Caco-2 (cell line): ENCODE results near the gene NFRKB. TPM values are rescaled to one million over a fixed set of nuclear protein-coding genes. Genes with fewer than 3 reads are reported as not detected.

Source experiments
- BruUV-seq: library from RNA; stranded (reverse); fragments of 400-500 nt; replicated peaks from 2 replicates; lab custom pipeline; 2021; lab: Mats Ljungman, UMichigan
- CTCF ChIA-PET: fragments of 300-600 bp; sonication (Branson Sonifier 250); formaldehyde crosslinking; loops from one replicate; lab custom pipeline; 2022; ENCODE audit warnings: antibody characterized with exemption; lab: Charles Lee
- POLR2A ChIA-PET: fragments of 300-600 bp; sonication (Branson Sonifier 250); formaldehyde crosslinking; loops from one replicate; lab custom pipeline; 2022; ENCODE audit warnings: antibody characterized with exemption; lab: Charles Lee
- DNase-seq, 2 experiments: peaks; one replicate each; pipeline versions ENCODE4 v3.0.0 to v3.0.0-alpha.2; 2020 to 2022
- H3K27me3 ChIP-seq: replicated peaks from 2 replicates; pipeline ENCODE4 v1.6.0; 2011; ENCODE audit warnings: low read length; ENCODE audit not compliant: control insufficient read depth, insufficient read depth
- H3K36me3 ChIP-seq: 2 replicates; pipeline ENCODE4 v1.5.1; 2011; ENCODE audit warnings: low read length; ENCODE audit not compliant: control insufficient read depth, insufficient read depth
- H3K4me1 ChIP-seq: fragments of 250-450 bp; sonication (Bioruptor Pico); 2 replicates; pipeline ENCODE4 v1.5.1; 2020; ENCODE audit warnings: mild to moderate bottlenecking
- H3K4me3 ChIP-seq: 2 replicates; pipeline ENCODE4 v1.5.1; 2011; ENCODE audit warnings: low read depth, mild to moderate bottlenecking, control low read depth, low read length
- H3K9me3 ChIP-seq: fragments of 250-450 bp; sonication (Bioruptor Pico); 2 replicates; pipeline ENCODE4 v1.5.1; 2020; ENCODE audit warnings: mild to moderate bottlenecking, moderate library complexity
- H3K27ac Mint-ChIP-seq: one replicate; pipeline ENCODE4 v1.8.0; 2022; ENCODE audit warnings: mixed read lengths; ENCODE audit not compliant: unreplicated experiment
- H3K27me3 Mint-ChIP-seq: one replicate; pipeline ENCODE4 v1.8.0; 2022; ENCODE audit warnings: mixed read lengths; ENCODE audit not compliant: insufficient read depth, unreplicated experiment
- H3K36me3 Mint-ChIP-seq: one replicate; pipeline ENCODE4 v1.8.0; 2022; ENCODE audit warnings: mild to moderate bottlenecking, mixed read lengths; ENCODE audit not compliant: insufficient read depth, unreplicated experiment
- H3K4me1 Mint-ChIP-seq: one replicate; pipeline ENCODE4 v1.8.0; 2022; ENCODE audit warnings: low read depth, mixed read lengths; ENCODE audit not compliant: unreplicated experiment
- H3K4me3 Mint-ChIP-seq: one replicate; pipeline ENCODE4 v1.8.0; 2022; ENCODE audit warnings: mild to moderate bottlenecking, moderate library complexity, mixed read lengths; ENCODE audit not compliant: unreplicated experiment
- H3K9me3 Mint-ChIP-seq: one replicate; pipeline ENCODE4 v1.8.0; 2022; ENCODE audit warnings: mixed read lengths; ENCODE audit not compliant: unreplicated experiment
- intact Hi-C: fragments of 100-400 bp; cut with micrococcal nuclease; formaldehyde crosslinking; loops from one replicate; pipeline ENCODE4 v1.10.0; 2022; ENCODE audit not compliant: unreplicated experiment
- total RNA-seq: library from RNA; stranded (reverse); gene quantifications from 2 replicates; pipeline ENCODE4 v1.2.3, GENCODE V29; 2022
- TF ChIP-seq, protein P1 (sequence below), 2 experiments: fragments of 200-600 bp in 1 of 2; IDR thresholded peaks; 1 replicate in 1 of 2; 2 replicates in 1 of 2; pipeline versions ENCODE4 v1.5.1 to v1.8.0; 2011 to 2022; ENCODE audit warnings: antibody characterized with exemption in 1 of 2, control low read depth in 1 of 2, inconsistent platforms in 1 of 2, low read depth in 1 of 2, low read length in 1 of 2, mild to moderate bottlenecking in 1 of 2, moderate library complexity in 1 of 2; ENCODE audit not compliant: insufficient read depth in 1 of 2, severe bottlenecking in 1 of 2, unreplicated experiment in 1 of 2

NFRKB gene
- total RNA-seq, 1 experiment from 2014 or later = 104 TPM

DNA sequence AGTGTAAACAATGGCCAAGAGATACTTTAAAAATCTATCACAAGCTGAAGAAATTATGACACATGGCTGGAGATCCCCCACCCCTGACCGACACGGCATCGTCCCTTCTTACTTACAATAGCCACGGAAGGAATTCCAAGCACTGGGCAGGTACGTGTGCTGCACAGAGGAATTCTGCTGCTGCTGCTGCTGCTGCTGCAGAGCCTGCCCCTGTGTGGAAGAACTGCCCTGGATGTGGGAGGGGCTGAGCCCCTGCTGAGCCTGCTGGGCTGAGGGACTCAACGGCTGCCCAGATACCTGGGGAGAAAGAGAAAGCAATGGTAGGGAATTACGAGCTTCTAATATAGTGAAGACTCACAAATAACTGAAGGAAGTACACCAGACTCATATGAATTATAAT is 15.0 kb upstream of the NFRKB start:
- Mint-ChIP-seq H3K36me3 (peaks cover 5% of the 10 kb centered on the region), H3K9me3 (no peaks in the 10 kb centered on the region), H3K27me3 (no peaks in the 10 kb centered on the region), H3K4me1 (peaks cover 11% of the 10 kb centered on the region), H3K27ac (no peak overlapping the region), H3K4me3 (no peak overlapping the region)
- ChIA-PET POLR2A (no interaction called here), CTCF (interaction anchor here (0.7 to 1.3 kb wide), 3 partner anchors 15 to 82 kb away, joined by 3 to 4 read pairs (median 4); no protein-coding TSS in a partner anchor)
- BruUV-seq = no TSS peak
- TF ChIP-seq, protein P1, sequence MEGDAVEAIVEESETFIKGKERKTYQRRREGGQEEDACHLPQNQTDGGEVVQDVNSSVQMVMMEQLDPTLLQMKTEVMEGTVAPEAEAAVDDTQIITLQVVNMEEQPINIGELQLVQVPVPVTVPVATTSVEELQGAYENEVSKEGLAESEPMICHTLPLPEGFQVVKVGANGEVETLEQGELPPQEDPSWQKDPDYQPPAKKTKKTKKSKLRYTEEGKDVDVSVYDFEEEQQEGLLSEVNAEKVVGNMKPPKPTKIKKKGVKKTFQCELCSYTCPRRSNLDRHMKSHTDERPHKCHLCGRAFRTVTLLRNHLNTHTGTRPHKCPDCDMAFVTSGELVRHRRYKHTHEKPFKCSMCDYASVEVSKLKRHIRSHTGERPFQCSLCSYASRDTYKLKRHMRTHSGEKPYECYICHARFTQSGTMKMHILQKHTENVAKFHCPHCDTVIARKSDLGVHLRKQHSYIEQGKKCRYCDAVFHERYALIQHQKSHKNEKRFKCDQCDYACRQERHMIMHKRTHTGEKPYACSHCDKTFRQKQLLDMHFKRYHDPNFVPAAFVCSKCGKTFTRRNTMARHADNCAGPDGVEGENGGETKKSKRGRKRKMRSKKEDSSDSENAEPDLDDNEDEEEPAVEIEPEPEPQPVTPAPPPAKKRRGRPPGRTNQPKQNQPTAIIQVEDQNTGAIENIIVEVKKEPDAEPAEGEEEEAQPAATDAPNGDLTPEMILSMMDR (IDR thresholded peaks at IDR 0.05; ENCODE audit: insufficient read depth in 1 of 2, low read depth in 1 of 2, low read length in 1 of 2, severe bottlenecking in 1 of 2, unreplicated experiment in 1 of 2) = no peak
- DNase-seq = peak in 1 of 2 experiments; percentile 39
- Histone ChIP-seq H3K9me3 (no peaks in the 10 kb centered on the region), H3K27me3 (no peaks in the 10 kb centered on the region), H3K36me3 (no peaks in the 10 kb centered on the region), H3K4me1 (peaks cover 8% of the 10 kb centered on the region), H3K4me3 (no peak overlapping the region)
- intact Hi-C loops = no loop called here

DNA sequence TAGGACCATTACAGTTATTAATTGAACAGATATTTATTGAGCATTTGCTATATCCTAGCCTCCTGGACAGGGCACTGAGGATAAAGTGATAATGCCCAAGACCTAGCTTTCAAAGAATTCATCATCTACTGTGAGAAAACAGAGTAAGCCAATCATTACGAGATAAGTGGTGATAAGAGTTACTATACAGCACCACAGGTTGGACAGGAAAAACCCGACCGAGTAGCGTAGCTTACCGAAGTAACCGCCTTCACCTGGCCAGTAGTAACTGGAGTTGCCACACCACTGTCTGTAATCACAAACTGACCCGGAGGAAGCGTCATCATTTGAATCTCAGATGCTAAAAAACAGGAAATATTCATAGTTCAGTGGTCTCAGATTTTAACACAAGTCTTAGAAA is 10.0 kb upstream of the NFRKB start:
- no peaks in the 10 kb centered on the region for H3K36me3 ChIP-seq
- intact Hi-C loops = loop anchor here (10.0 kb wide), 1 partner anchor 409 kb away; the partner anchor contains the start of gene ZBTB44
- TF ChIP-seq, protein P1 (IDR thresholded peaks at IDR 0.05; ENCODE audit: insufficient read depth in 1 of 2, low read depth in 1 of 2, low read length in 1 of 2, severe bottlenecking in 1 of 2, unreplicated experiment in 1 of 2) = no peak
- Mint-ChIP-seq H3K4me1 (peaks cover 7% of the 10 kb centered on the region), H3K27me3 (no peaks in the 10 kb centered on the region), H3K9me3 (no peaks in the 10 kb centered on the region), H3K4me3 (no peak overlapping the region), H3K36me3 (peaks cover 14% of the 10 kb centered on the region), H3K27ac (no peak overlapping the region)
- peaks cover 17% of the 10 kb centered on the region for H3K4me1 ChIP-seq
- H3K9me3 ChIP-seq = no peaks in the 10 kb centered on the region
- no TSS peak for BruUV-seq
- H3K4me3 ChIP-seq = no peak overlapping the region
- ChIA-PET POLR2A (interaction anchor here (0.6 to 1.7 kb wide), 2 partner anchors 10 to 255 kb away, joined by 3 to 9 read pairs; partner anchors contain the start of gene NFRKB), CTCF (interaction anchor here (0.5 to 0.7 kb wide), 2 partner anchors 103 to 120 kb away, joined by 3 to 6 read pairs; no protein-coding TSS in a partner anchor)
- DNase-seq = peak; percentile 84 to 87
- no peaks in the 10 kb centered on the region for H3K27me3 ChIP-seq

DNA sequence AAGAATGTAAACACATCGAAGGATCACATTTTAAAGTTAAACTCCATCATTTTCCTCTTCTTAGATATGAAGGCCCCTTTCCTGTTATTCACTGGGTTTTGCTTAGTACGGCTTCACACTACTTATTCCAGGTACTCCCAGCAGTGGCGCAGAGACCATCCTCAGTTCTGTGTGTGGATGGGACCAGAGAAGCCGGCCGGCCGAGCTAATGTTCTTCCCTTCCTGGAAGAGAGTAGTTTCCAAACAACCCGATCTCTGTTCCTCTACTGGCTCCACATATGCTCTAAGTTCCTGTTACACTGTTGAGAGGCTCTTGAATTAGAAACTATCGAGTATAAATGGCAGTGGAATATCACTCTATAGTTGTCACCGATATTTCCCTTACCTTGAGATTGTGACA is 684 bp upstream of the NFRKB start:
- Mint-ChIP-seq H3K9me3 (no peaks in the 10 kb centered on the region), H3K27ac (peak overlapping the region; percentile 80), H3K36me3 (peaks cover 51% of the 10 kb centered on the region), H3K27me3 (no peaks in the 10 kb centered on the region), H3K4me3 (peak overlapping the region; percentile 84), H3K4me1 (peaks cover 13% of the 10 kb centered on the region)
- ChIA-PET CTCF (interaction anchor here (0.6 to 1.9 kb wide), 5 partner anchors 10 to 236 kb away, joined by 3 to 6 read pairs (median 3); no protein-coding TSS in a partner anchor), POLR2A (interaction anchor here (0.6 to 2.1 kb wide), 9 partner anchors 9 to 580 kb away, joined by 3 to 8 read pairs (median 4); no protein-coding TSS in a partner anchor)
- BruUV-seq = TSS peak; percentile 61
- Histone ChIP-seq H3K36me3 (peaks cover 4% of the 10 kb centered on the region; the same call in 1 of the 2 replicates), H3K27me3 (no peaks in the 10 kb centered on the region), H3K9me3 (no peaks in the 10 kb centered on the region), H3K4me3 (peak overlapping the region; percentile 86), H3K4me1 (peaks cover 14% of the 10 kb centered on the region)
- DNase-seq = no peak
- TF ChIP-seq, protein P1 (IDR thresholded peaks at IDR 0.05; ENCODE audit: insufficient read depth in 1 of 2, low read depth in 1 of 2, low read length in 1 of 2, severe bottlenecking in 1 of 2, unreplicated experiment in 1 of 2) = no peak
- intact Hi-C loops = no loop called here
